DND-41 (cell line): ENCODE measurements around the gene GOLGA6A.
"Not testable (repeated sequence)": the region's sequence is repeated elsewhere in the genome, so short reads cannot be mapped to it uniquely, and the experiment has no call there.

Experiments
- CTCF ChIP-seq: IDR thresholded peaks from 2 replicates; pipeline ENCODE4 v1.5.1; 2012; ENCODE audit warnings: borderline replicate concordance, low read length, moderate library complexity, mild to moderate bottlenecking; ENCODE audit not compliant: poor library complexity, severe bottlenecking; ENCODE audit errors: extremely low read depth
- EZH2 ChIP-seq: IDR thresholded peaks from 3 replicates; pipeline ENCODE4 v1.6.1; 2012; ENCODE audit warnings: borderline replicate concordance, low read depth, mild to moderate bottlenecking, moderate library complexity, low read length, inconsistent platforms; ENCODE audit not compliant: severe bottlenecking

GRCh38 chr15:74065684-74066411, 16.5 kb downstream of the GOLGA6A start:
- TF ChIP-seq CTCF: peak; percentile 26
- TF ChIP-seq EZH2: not testable (repeated sequence)
